ENCODE data around the gene AP3M1.
A peak's percentile ranks its signal among the peaks of the same experiment; 100 is the strongest.

AP3M1 gene

GRCh38 chr10:74118804-74119203 lies 31.8 kb downstream of the AP3M1 start:
- peak overlapping the region in 1 of 2 donors; percentile 1 for H3K9ac ChIP-seq (ENCODE audit: low read depth in 1 of 2, low read length in 2 of 2)
- H3K9me3 ChIP-seq (ENCODE audit: control insufficient read depth in 1 of 2, low read length in 2 of 2): no peaks in the 10 kb centered on the region
- H3K27ac ChIP-seq (ENCODE audit: low read depth, low read length): no peak overlapping the region
- H3K4me3 ChIP-seq (ENCODE audit: low read depth in 1 of 2, low read length in 2 of 2): no peak overlapping the region
- H3K4me1 ChIP-seq (ENCODE audit: control insufficient read depth in 1 of 2, insufficient read depth in 2 of 2, low read length in 2 of 2): no peaks in the 10 kb centered on the region
- peaks cover 65 to 94% of the 10 kb centered on the region in 2 donors for H3K36me3 ChIP-seq (ENCODE audit: control insufficient read depth in 1 of 2, insufficient read depth in 2 of 2, low read length in 2 of 2)
- no peaks in the 10 kb centered on the region for H3K27me3 ChIP-seq (ENCODE audit: control insufficient read depth in 1 of 2, insufficient read depth in 2 of 2, low read length in 2 of 2)

GRCh38 chr10:74117738-74118137 lies 32.9 kb downstream of the AP3M1 start:
- Histone ChIP-seq H3K4me3 (ENCODE audit: low read depth in 1 of 2, low read length in 2 of 2) (no peak overlapping the region), H3K9me3 (ENCODE audit: control insufficient read depth in 1 of 2, low read length in 2 of 2) (no peaks in the 10 kb centered on the region), H3K9ac (ENCODE audit: low read depth in 1 of 2, low read length in 2 of 2) (no peak overlapping the region), H3K4me1 (ENCODE audit: control insufficient read depth in 1 of 2, insufficient read depth in 2 of 2, low read length in 2 of 2) (no peaks in the 10 kb centered on the region), H3K27me3 (ENCODE audit: control insufficient read depth in 1 of 2, insufficient read depth in 2 of 2, low read length in 2 of 2) (no peaks in the 10 kb centered on the region), H3K36me3 (ENCODE audit: control insufficient read depth in 1 of 2, insufficient read depth in 2 of 2, low read length in 2 of 2) (peaks cover 62 to 93% of the 10 kb centered on the region in 2 donors), H3K27ac (ENCODE audit: low read depth, low read length) (no peak overlapping the region)

DNA sequence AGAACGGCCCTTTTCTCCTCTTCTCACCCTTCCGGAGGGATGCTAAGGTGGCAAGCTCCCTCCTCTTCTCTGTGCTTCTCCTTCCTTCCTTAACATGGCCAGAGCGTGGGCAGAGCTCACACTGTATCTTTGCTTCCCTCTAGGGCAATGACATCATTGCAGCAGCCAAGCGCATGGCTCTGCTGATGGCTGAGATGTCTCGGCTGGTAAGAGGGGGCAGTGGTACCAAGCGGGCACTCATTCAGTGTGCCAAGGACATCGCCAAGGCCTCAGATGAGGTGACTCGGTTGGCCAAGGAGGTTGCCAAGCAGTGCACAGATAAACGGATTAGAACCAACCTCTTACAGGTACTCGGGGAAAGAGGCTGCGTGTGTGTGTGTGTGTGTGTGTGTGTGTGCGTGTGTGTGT lies 36.6 kb downstream of the AP3M1 start:
- Histone ChIP-seq H3K9ac (ENCODE audit: low read depth in 1 of 2, low read length in 2 of 2) (no peak overlapping the region), H3K4me1 (ENCODE audit: control insufficient read depth in 1 of 2, insufficient read depth in 2 of 2, low read length in 2 of 2) (no peaks in the 10 kb centered on the region), H3K36me3 (ENCODE audit: control insufficient read depth in 1 of 2, insufficient read depth in 2 of 2, low read length in 2 of 2) (peaks cover 64 to 95% of the 10 kb centered on the region in 2 donors), H3K27ac (ENCODE audit: low read depth, low read length) (no peak overlapping the region), H3K27me3 (ENCODE audit: control insufficient read depth in 1 of 2, insufficient read depth in 2 of 2, low read length in 2 of 2) (no peaks in the 10 kb centered on the region), H3K4me3 (ENCODE audit: low read depth in 1 of 2, low read length in 2 of 2) (no peak overlapping the region), H3K9me3 (ENCODE audit: control insufficient read depth in 1 of 2, low read length in 2 of 2) (no peaks in the 10 kb centered on the region)

DNA sequence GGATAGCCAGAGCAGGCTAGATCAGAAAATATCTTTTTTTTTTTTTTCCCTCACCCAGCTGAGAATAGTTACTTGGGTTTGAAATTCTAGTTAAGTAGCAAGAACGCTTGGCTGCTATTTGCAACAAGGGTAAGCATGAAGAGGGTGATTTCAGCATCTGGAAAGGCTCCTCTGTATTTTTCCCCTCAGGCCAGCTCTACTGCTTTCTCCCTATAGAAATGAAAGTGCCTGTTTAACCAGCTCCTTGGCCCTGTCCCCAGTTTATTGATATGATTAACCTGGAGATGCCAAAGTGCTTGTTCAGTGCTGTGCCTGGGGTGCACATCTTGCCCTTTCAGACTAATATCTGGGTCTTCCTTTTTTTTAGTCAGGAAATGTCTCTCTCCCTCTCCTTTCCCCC lies 37.1 kb downstream of the AP3M1 start:
- no peak overlapping the region for H3K27ac ChIP-seq (ENCODE audit: low read depth, low read length)
- peaks cover 64 to 93% of the 10 kb centered on the region in 2 donors for H3K36me3 ChIP-seq (ENCODE audit: control insufficient read depth in 1 of 2, insufficient read depth in 2 of 2, low read length in 2 of 2)
- no peak overlapping the region for H3K9ac ChIP-seq (ENCODE audit: low read depth in 1 of 2, low read length in 2 of 2)

GRCh38 chr10:74111799-74112198 lies 38.8 kb downstream of the AP3M1 start:
- H3K27ac ChIP-seq (ENCODE audit: low read depth, low read length): no peak overlapping the region
- H3K9me3 ChIP-seq (ENCODE audit: control insufficient read depth in 1 of 2, low read length in 2 of 2): no peaks in the 10 kb centered on the region
- peaks cover 67 to 91% of the 10 kb centered on the region in 2 donors for H3K36me3 ChIP-seq (ENCODE audit: control insufficient read depth in 1 of 2, insufficient read depth in 2 of 2, low read length in 2 of 2)
- H3K4me3 ChIP-seq (ENCODE audit: low read depth in 1 of 2, low read length in 2 of 2): no peak overlapping the region
- no peaks in the 10 kb centered on the region for H3K4me1 ChIP-seq (ENCODE audit: control insufficient read depth in 1 of 2, insufficient read depth in 2 of 2, low read length in 2 of 2)
- H3K9ac ChIP-seq (ENCODE audit: low read depth in 1 of 2, low read length in 2 of 2): no peak overlapping the region
- H3K27me3 ChIP-seq (ENCODE audit: control insufficient read depth in 1 of 2, insufficient read depth in 2 of 2, low read length in 2 of 2): no peaks in the 10 kb centered on the region

More for the DNA sequence above, 37.1 kb downstream of the AP3M1 start:
- Histone ChIP-seq H3K4me1 (ENCODE audit: control insufficient read depth in 1 of 2, insufficient read depth in 2 of 2, low read length in 2 of 2) (no peaks in the 10 kb centered on the region), H3K9me3 (ENCODE audit: control insufficient read depth in 1 of 2, low read length in 2 of 2) (no peaks in the 10 kb centered on the region), H3K4me3 (ENCODE audit: low read depth in 1 of 2, low read length in 2 of 2) (no peak overlapping the region), H3K27me3 (ENCODE audit: control insufficient read depth in 1 of 2, insufficient read depth in 2 of 2, low read length in 2 of 2) (no peaks in the 10 kb centered on the region)

DNA sequence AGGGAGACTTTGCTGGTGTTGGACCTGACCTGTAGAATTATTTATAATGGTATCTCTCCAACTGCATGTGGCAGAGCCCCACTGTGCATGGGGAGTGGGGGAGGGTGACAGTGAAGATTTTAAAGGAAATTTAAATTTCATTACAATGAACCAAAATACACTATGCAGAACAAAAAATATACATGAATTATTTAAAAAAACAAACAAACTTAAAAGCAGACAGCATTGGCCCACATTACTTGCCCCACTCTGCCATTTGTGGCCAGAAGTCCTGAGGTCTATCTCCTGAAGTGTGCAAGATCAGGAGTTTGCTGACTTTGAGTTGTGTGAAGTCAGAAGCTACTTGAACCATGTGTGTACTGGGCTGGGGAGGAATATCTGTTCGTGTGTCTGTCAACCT lies 40.5 kb downstream of the AP3M1 start:
- Histone ChIP-seq H3K9ac (ENCODE audit: low read depth in 1 of 2, low read length in 2 of 2) (no peak overlapping the region), H3K4me3 (ENCODE audit: low read depth in 1 of 2, low read length in 2 of 2) (no peak overlapping the region), H3K4me1 (ENCODE audit: control insufficient read depth in 1 of 2, insufficient read depth in 2 of 2, low read length in 2 of 2) (no peaks in the 10 kb centered on the region), H3K27me3 (ENCODE audit: control insufficient read depth in 1 of 2, insufficient read depth in 2 of 2, low read length in 2 of 2) (no peaks in the 10 kb centered on the region), H3K36me3 (ENCODE audit: control insufficient read depth in 1 of 2, insufficient read depth in 2 of 2, low read length in 2 of 2) (peaks cover 72 to 91% of the 10 kb centered on the region in 2 donors), H3K9me3 (ENCODE audit: control insufficient read depth in 1 of 2, low read length in 2 of 2) (no peaks in the 10 kb centered on the region), H3K27ac (ENCODE audit: low read depth, low read length) (no peak overlapping the region)

DNA sequence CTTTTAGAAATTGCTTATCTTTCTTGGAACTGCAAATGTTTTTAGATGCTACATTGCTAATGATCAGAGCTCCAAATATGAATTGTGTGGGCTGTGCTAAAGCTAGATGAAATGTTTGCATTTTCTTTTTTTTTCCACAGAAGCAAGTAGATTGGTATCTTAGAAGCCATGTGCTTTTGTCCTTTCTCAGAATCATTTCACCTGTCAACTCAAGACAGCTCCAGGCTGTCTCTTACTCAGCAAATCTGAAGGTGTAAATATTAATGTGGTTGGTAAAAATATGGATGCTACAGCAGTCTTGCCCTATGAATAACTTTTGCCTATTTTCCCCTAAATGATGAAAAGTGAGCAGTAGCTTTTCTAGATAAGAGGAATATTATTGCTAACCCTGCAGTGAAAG lies 41.2 kb downstream of the AP3M1 start:
- H3K4me3 ChIP-seq (ENCODE audit: low read depth in 1 of 2, low read length in 2 of 2): no peak overlapping the region
- H3K4me1 ChIP-seq (ENCODE audit: control insufficient read depth in 1 of 2, insufficient read depth in 2 of 2, low read length in 2 of 2): no peaks in the 10 kb centered on the region
- peaks cover 73 to 91% of the 10 kb centered on the region in 2 donors for H3K36me3 ChIP-seq (ENCODE audit: control insufficient read depth in 1 of 2, insufficient read depth in 2 of 2, low read length in 2 of 2)
- H3K9ac ChIP-seq (ENCODE audit: low read depth in 1 of 2, low read length in 2 of 2): no peak overlapping the region
- H3K9me3 ChIP-seq (ENCODE audit: control insufficient read depth in 1 of 2, low read length in 2 of 2): no peaks in the 10 kb centered on the region
- no peak overlapping the region for H3K27ac ChIP-seq (ENCODE audit: low read depth, low read length)
- H3K27me3 ChIP-seq (ENCODE audit: control insufficient read depth in 1 of 2, insufficient read depth in 2 of 2, low read length in 2 of 2): no peaks in the 10 kb centered on the region

DNA sequence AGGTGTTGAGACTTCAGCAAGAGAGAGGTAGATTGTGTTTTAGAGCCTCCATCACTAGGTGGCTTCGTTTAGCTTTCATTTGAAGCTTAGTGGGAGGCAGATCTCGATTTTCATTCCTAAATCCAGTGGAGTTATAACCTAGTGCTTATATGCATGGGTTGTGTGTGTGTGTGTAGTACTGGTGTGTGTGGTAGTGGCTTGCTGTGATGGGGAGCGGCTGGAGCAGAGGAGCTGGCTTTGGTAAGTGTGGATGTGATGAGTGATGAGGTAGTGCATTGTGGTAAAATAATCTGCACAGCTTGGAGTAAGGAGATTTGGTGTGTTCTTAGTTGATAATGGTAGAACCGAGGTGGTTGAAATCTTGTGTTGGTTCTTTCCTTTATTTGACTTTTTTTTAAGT lies 43.2 kb downstream of the AP3M1 start:
- Histone ChIP-seq H3K27me3 (ENCODE audit: control insufficient read depth in 1 of 2, insufficient read depth in 2 of 2, low read length in 2 of 2) (no peaks in the 10 kb centered on the region), H3K4me1 (ENCODE audit: control insufficient read depth in 1 of 2, insufficient read depth in 2 of 2, low read length in 2 of 2) (no peaks in the 10 kb centered on the region), H3K27ac (ENCODE audit: low read depth, low read length) (no peak overlapping the region), H3K9me3 (ENCODE audit: control insufficient read depth in 1 of 2, low read length in 2 of 2) (no peaks in the 10 kb centered on the region), H3K36me3 (ENCODE audit: control insufficient read depth in 1 of 2, insufficient read depth in 2 of 2, low read length in 2 of 2) (peaks cover 67 to 91% of the 10 kb centered on the region in 2 donors), H3K4me3 (ENCODE audit: low read depth in 1 of 2, low read length in 2 of 2) (no peak overlapping the region), H3K9ac (ENCODE audit: low read depth in 1 of 2, low read length in 2 of 2) (no peak overlapping the region)

GRCh38 chr10:74104996-74105395 lies 45.6 kb downstream of the AP3M1 start:
- Histone ChIP-seq H3K4me1 (ENCODE audit: control insufficient read depth in 1 of 2, insufficient read depth in 2 of 2, low read length in 2 of 2) (no peaks in the 10 kb centered on the region), H3K27ac (ENCODE audit: low read depth, low read length) (no peak overlapping the region), H3K36me3 (ENCODE audit: control insufficient read depth in 1 of 2, insufficient read depth in 2 of 2, low read length in 2 of 2) (peaks cover 47 to 84% of the 10 kb centered on the region in 2 donors), H3K4me3 (ENCODE audit: low read depth in 1 of 2, low read length in 2 of 2) (no peak overlapping the region), H3K9me3 (ENCODE audit: control insufficient read depth in 1 of 2, low read length in 2 of 2) (no peaks in the 10 kb centered on the region), H3K27me3 (ENCODE audit: control insufficient read depth in 1 of 2, insufficient read depth in 2 of 2, low read length in 2 of 2) (no peaks in the 10 kb centered on the region), H3K9ac (ENCODE audit: low read depth in 1 of 2, low read length in 2 of 2) (no peak overlapping the region)

GRCh38 chr10:74104480-74104879 lies 46.1 kb downstream of the AP3M1 start:
- H3K9ac ChIP-seq (ENCODE audit: low read depth in 1 of 2, low read length in 2 of 2): no peak overlapping the region
- no peaks in the 10 kb centered on the region for H3K9me3 ChIP-seq (ENCODE audit: control insufficient read depth in 1 of 2, low read length in 2 of 2)
- H3K4me1 ChIP-seq (ENCODE audit: control insufficient read depth in 1 of 2, insufficient read depth in 2 of 2, low read length in 2 of 2): no peaks in the 10 kb centered on the region
- H3K36me3 ChIP-seq (ENCODE audit: control insufficient read depth in 1 of 2, insufficient read depth in 2 of 2, low read length in 2 of 2): peaks cover 50 to 86% of the 10 kb centered on the region in 2 donors
- no peak overlapping the region for H3K4me3 ChIP-seq (ENCODE audit: low read depth in 1 of 2, low read length in 2 of 2)
- no peaks in the 10 kb centered on the region for H3K27me3 ChIP-seq (ENCODE audit: control insufficient read depth in 1 of 2, insufficient read depth in 2 of 2, low read length in 2 of 2)
- H3K27ac ChIP-seq (ENCODE audit: low read depth, low read length): no peak overlapping the region
